ENCODE measurements around the gene TPSG1.
"Not testable (repeated sequence)": the region's sequence is repeated elsewhere in the genome, so short reads cannot be mapped to it uniquely, and the experiment has no call there.

The TPSG1 gene

GRCh38 chr16:1213796-1214372 lies 11.2 kb downstream of the TPSG1 start:
- DNase-seq, result no peak

DNA sequence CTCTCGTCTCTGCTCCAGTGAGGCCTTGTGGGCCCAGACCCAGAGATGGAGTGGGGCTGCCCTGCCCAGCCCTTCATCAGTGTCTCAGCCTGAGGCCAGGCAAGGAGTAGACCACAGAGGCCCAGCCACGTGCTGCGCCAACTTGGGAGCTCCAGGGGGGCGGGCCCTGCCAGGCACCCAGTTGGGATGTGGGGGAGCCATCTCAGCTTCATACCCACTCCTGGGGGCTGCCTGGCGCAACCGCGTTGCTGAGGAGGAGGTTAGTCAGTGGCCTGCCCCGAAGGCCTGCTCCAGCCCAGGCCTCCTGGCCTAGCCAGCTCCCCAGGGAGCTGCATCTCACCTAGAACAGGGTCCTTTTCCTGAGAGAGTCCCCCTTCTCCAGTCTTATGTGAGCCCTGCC lies 11.8 kb downstream of the TPSG1 start:
- DNase-seq, result no peak

DNA sequence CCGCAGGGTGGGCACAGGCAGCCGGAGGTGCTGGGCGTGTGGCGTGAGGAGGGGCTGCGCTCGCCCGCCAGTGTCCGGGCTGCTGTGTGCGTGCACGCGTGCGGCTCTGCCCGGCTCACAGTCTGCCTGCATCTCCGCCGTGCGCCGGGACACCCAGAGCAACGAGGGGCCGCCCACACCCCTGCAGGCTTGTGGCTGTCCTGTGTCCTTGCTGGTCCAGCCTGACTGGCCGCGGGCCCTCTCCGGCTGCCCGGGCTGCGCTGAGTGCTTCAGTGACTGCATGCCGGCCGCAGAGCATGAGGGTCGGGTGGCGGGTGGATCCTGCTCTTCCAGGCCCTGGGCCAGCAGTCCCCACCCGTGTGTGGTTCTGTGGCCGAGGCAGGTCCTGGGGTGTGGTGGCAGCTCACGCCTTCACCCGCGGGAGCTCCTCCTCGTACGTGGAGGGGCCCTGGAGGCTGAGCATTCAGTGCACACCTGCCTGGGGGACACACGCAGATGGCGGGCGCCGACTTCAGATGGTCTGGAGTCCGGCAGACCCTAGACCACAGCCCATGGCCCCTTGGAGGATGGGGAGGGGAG lies 12.4 kb downstream of the TPSG1 start:
- DNase-seq, result no peak

GRCh38 chr16:1211451-1212268 lies 13.4 kb downstream of the TPSG1 start:
- DNase-seq, result no peak

- no peak for DNase-seq
Measured at GRCh38 chr16:1210461-1210860, 14.6 kb downstream of the TPSG1 start.

DNA sequence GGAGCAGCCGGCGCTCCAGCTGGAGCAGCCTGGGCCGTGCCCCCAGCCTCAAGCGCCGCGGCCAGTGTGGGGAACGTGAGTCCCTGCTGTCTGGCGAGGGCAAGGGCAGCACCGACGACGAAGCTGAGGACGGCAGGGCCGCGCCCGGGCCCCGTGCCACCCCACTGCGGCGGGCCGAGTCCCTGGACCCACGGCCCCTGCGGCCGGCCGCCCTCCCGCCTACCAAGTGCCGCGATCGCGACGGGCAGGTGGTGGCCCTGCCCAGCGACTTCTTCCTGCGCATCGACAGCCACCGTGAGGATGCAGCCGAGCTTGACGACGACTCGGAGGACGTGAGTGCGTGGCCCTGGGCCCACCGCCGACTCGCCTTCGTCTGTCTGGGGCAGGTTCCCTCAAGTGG lies 16.0 kb downstream of the TPSG1 start:
- DNase-seq, result no peak

- peak; percentile 54 for DNase-seq
Measured at GRCh38 chr16:1208239-1208830, 16.7 kb downstream of the TPSG1 start.

DNA sequence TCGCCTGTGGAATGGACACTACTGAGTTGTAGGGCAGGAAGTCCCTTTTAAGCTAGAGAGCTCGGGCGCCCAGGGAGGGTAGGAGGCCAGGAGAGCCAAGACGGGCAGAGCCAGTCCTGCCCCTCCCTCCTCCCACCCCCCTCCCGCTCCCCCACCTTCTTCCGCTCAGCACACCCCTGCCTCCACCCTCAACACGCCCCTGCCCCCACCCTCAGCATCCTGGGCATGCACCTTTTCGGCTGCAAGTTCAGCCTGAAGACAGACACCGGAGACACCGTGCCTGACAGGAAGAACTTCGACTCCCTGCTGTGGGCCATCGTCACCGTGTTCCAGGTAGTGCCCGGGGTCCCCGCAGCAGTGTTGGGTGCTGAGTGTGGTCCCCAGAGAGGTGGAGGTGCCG lies 18.3 kb downstream of the TPSG1 start:
- no peak for DNase-seq

DNA sequence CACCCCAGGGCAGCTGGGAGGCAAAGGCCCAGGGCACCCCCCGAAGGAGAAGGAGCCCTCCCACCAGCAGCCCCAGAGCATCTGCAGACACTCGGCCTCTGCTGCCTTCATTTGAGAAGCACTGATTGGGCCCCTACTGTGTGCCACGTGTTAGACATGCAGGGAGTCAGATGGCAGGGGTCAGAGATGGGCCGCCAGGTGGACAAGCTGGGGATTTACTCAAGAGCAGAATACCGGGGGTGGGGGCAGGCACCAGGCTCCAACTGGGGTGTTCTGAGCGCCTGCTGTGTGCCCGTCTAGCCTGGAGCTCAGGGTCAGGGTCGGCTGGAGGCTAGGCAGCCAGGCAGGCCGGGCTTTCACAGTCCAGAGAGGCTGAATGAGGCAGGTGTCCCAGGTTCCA lies 18.7 kb downstream of the TPSG1 start:
- no peak for DNase-seq

- DNase-seq, result no peak
Measured at GRCh38 chr16:1204933-1205332, 20.1 kb downstream of the TPSG1 start.

- DNase-seq, result no peak
Measured at GRCh38 chr16:1202274-1202673, 22.8 kb downstream of the TPSG1 start.

GRCh38 chr16:1201444-1201843 lies 23.6 kb downstream of the TPSG1 start:
- DNase-seq, result no peak

DNA sequence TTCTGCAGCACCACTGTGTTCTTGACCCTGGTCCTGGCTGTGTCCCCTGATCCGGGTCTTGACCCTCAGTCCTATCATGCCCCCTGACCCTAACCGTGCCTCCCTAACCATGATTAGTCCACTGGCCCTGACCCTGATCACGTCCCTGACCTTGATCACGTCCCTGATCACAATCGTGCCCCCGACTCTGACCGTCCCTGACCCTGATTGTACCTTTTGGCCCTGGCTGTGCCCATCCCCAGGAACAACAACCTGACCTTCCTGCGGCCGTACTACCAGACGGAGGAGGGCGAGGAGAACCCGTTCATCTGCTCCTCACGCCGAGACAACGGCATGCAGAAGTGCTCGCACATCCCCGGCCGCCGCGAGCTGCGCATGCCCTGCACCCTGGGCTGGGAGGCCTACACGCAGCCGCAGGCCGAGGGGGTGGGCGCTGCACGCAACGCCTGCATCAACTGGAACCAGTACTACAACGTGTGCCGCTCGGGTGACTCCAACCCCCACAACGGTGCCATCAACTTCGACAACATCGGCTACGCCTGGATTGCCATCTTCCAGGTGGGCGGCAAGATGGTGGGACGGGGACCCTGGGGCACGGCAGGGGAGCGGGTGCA lies 24.9 kb downstream of the TPSG1 start:
- DNase-seq, result no peak

DNA sequence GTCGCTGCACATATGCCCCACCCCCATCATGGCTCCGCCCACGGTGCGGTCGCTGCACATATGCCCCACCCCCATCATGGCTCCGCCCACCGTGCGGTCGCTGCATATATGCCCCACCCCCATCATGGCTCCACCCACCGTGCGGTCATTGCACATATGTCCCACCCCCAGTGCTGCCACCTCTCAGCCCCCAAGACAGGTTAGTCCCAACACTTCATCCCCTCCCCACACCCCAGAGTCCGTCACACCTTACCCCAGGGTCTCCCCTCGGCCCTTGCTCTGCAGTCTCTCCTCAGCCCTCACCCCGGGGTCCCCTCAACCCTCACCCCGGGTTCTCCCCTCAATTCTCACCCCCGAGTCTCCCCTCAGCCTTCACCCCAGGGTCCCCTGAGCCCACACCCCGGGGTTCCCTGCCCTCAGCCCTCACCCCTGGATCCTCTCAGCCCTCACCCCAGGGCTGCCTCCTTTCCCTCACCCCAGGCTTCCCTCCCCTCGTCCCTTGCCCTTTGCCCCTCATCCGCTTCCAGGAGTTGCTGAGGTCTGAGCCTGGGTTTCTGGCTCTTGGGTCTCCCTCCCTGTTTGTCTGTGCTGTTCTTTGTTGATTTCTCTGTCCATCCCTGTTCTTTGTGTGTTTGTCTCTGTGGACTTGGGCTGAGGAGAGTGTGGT lies 25.6 kb downstream of the TPSG1 start:
- DNase-seq, result no peak

- not testable (repeated sequence) for DNase-seq
Measured at GRCh38 chr16:1198671-1199346, 26.3 kb downstream of the TPSG1 start.

DNA sequence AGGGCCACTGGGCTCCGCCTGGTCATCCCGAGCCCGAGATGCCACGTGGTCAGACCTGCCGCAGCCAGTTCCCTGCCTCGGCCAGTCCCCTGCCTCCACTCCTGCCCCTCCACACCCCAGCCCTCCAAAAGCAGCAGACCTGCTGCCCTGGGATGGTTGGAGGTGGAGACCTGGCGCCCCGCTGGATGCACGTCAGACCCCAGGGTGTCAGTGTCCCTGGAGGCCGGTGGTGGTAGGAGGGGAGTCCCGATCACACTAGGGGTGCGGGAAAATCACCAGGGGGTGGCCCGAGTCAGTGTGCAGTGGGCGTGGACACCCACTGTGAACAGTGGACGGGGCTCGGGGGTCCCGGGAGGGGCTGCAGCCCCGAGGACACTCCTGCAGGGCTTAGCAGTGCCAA lies 26.9 kb downstream of the TPSG1 start:
- no peak for DNase-seq

DNA sequence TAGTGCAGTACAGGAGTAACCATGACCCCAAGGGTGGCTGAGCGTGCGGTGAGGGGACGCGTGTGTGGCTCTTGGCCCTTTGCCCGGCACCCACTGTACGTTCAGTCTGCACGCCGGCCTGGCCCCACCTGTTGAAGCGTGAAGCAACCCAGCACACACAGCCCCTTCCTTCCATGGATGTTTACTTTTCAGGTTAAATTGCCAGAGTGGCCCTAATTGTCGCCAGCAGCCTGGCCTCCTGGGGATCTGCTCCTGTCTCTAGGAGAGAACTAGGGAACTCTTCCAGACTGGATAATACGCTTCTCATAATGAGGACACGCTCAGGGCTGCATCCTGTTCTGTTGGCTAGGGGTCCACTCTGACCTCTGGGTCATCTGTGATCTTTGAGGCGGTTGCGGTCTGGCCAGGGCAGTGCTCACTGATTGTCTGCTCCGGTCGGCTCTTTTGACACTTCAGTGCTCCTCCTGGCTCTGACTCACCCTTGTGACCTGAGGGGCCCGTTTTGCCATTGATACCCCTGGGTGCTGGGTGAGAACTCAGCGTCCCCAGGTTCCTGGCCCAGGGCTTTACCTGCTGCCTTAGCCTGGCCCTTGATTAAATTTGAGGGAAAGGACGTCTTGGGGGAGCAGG lies 27.7 kb downstream of the TPSG1 start:
- no peak for DNase-seq

GRCh38 chr16:1196494-1196893 lies 28.6 kb downstream of the TPSG1 start:
- DNase-seq, result no peak

GRCh38 chr16:1195393-1195666 lies 29.7 kb downstream of the TPSG1 start:
- DNase-seq, result no peak

DNA sequence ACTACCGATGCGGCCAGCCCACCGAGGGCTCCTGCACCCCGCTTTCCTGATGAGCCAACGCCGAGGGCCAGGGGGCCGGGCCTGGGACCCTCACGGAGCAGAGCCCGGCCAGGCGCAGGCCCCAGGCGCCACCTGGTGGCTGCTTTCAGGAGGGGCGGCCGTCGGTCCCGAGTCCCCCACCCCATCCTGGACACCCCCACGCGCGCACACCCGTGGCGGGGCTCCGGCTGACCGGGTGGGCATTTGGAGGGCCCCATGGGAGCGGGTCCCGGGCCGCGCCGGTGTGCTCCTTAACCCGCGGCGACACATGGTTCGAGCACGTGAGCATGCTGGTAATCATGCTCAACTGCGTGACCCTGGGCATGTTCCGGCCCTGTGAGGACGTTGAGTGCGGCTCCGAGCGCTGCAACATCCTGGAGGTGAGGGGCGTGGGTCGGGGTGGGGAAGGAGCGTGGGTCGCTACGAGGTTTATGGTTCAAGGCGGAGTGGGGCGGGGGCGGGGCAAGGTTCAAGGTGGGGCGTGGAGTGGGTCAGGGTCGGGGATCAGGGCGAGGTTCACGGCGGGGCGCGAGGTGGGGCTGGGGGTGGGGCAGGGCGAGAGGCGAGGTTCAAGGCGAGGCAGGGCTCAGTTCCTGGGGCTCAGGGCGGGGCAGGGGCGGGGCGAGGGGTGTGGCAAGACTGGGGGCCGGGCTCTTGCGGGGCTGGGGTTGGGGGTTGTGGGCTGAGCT lies 30.2 kb downstream of the TPSG1 start:
- no peak for DNase-seq

DNA sequence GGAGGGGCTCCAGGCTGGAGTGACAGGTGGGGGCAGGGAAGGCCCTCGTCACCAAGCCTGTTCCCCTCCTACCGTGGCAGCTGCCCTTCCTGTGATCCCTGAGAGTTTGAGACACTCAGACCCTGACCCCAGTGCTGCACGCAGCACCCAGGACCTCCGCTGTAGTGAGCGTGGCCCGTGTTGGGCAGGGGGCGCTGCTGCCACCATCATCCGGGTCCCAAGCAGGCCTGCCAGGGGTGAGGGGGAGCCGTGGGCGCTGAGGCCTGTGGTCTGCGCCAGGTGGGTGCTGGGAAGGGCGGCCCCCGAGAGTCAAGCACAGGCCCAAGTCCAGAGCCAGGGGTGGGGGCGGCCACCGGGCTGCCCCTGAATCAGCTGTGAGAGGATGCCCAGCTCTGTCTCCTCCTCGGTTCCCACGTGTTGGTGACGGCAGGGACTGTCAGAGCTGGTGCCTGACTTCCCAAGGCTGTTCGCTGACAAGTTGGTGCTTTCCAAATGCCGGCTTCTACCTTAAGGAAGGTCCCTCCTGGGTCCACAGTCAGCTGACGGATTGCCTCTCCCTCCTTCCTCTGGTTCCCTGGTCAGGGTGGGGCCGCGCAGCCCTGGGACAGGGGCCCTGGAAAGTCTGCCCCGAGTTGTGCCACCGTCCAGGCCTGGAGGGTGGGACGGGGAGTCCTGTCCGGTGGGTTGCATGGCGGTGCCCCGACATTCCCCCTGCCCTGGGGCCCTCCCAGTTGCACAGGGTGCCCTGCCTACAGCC lies 31.1 kb downstream of the TPSG1 start:
- DNase-seq, result no peak
